ENCODE results near the gene NGFR.

NGFR gene

DNA sequence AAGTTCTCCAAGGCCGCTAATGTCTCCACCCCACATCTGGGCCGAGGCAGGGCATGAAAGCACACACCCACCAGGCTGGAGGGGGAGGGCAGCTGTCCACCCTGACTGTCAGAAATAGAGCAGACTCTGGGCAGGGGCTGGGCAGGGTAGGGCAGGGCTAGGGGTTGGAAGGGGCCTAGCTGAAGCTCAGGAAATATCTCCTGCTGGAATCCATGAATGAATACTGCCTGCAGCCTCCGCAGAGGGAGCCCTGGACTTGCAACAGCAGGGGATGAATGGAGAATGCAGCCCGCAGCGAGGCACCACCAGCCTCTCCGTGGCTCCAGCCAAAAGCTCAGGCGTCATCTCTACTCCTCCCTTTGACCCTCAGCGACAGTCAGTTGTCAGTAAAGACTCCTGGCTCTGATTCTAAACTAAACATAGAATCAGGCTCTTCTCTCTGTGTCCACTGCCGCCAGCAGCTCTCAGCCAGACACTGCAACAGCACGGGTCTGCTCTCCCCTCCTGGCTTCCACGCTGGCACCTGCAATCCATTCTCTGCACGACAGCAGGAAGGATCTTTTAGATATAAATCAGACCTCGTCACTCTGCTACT lies 23.9 kb upstream of the NGFR start:
- no peak overlapping the region for H3K27ac ChIP-seq (ENCODE audit: low read depth, low read length)
- no peaks in the 10 kb centered on the region for H3K36me3 ChIP-seq (ENCODE audit: insufficient read depth, low read length)
- no peak overlapping the region for H2AFZ ChIP-seq (ENCODE audit: low read length, unreplicated experiment)
- peaks cover 93% of the 10 kb centered on the region for H3K27me3 ChIP-seq (ENCODE audit: insufficient read depth, low read length)
- no peak overlapping the region for H3K4me3 ChIP-seq (ENCODE audit: low read depth, low read length)
- H3K4me1 ChIP-seq (ENCODE audit: control insufficient read depth, insufficient read depth, low read length, unreplicated experiment), result peaks cover 3% of the 10 kb centered on the region
- H3K79me2 ChIP-seq (ENCODE audit: control insufficient read depth, insufficient read depth, low read length, unreplicated experiment), result no peaks in the 10 kb centered on the region

DNA sequence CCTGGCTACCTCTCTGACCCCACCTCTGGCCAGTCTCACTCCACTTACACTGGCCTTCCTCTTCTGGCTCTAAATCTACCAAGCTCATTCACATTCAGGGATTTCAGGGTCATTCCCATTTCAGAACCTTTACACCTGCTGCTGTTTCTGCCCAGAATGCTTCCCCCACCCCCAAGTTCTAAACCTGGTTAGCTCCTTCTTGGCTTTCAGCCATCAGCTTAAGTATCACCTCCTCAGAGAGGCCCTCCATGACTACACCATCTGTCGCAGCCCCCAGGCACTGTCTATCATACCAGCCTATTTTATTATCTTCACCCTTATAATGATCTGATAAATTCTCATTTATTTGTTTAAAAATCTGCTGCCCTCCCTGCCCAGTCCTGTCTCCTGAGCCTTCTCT lies 23.3 kb upstream of the NGFR start:
- H3K36me3 ChIP-seq (ENCODE audit: insufficient read depth, low read length), result no peaks in the 10 kb centered on the region
- peaks cover 3% of the 10 kb centered on the region for H3K4me1 ChIP-seq (ENCODE audit: control insufficient read depth, insufficient read depth, low read length, unreplicated experiment)
- no peak overlapping the region for H3K27ac ChIP-seq (ENCODE audit: low read depth, low read length)
- H2AFZ ChIP-seq (ENCODE audit: low read length, unreplicated experiment), result no peak overlapping the region
- H3K79me2 ChIP-seq (ENCODE audit: control insufficient read depth, insufficient read depth, low read length, unreplicated experiment), result no peaks in the 10 kb centered on the region
- H3K4me3 ChIP-seq (ENCODE audit: low read depth, low read length), result no peak overlapping the region
- H3K27me3 ChIP-seq (ENCODE audit: insufficient read depth, low read length), result peaks cover 93% of the 10 kb centered on the region

DNA sequence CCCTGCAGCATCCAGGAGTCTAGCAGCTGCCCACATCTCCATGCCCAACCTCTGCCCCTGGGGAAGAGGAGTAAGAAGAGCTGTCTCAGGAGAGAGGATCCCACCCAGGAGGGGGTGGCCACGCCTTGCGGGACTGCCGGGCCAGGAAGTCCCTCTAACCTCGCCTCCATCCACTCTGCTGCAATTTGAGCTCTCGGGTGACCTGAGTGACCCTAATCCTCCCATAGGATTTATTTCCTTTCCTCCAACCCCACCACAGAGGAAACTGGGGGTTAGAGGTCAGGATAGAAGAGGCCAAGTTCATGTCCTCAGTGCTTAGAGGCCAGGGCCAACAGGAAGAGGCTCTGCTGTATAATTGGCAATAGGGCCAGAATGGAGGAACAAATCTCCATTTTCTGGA lies 22.6 kb upstream of the NGFR start:
- H2AFZ ChIP-seq (ENCODE audit: low read length, unreplicated experiment), result no peak overlapping the region
- H3K4me1 ChIP-seq (ENCODE audit: control insufficient read depth, insufficient read depth, low read length, unreplicated experiment), result peaks cover 3% of the 10 kb centered on the region
- no peak overlapping the region for H3K27ac ChIP-seq (ENCODE audit: low read depth, low read length)
- H3K36me3 ChIP-seq (ENCODE audit: insufficient read depth, low read length), result no peaks in the 10 kb centered on the region
- no peaks in the 10 kb centered on the region for H3K79me2 ChIP-seq (ENCODE audit: control insufficient read depth, insufficient read depth, low read length, unreplicated experiment)
- H3K4me3 ChIP-seq (ENCODE audit: low read depth, low read length), result no peak overlapping the region
- H3K27me3 ChIP-seq (ENCODE audit: insufficient read depth, low read length), result peaks cover 93% of the 10 kb centered on the region

DNA sequence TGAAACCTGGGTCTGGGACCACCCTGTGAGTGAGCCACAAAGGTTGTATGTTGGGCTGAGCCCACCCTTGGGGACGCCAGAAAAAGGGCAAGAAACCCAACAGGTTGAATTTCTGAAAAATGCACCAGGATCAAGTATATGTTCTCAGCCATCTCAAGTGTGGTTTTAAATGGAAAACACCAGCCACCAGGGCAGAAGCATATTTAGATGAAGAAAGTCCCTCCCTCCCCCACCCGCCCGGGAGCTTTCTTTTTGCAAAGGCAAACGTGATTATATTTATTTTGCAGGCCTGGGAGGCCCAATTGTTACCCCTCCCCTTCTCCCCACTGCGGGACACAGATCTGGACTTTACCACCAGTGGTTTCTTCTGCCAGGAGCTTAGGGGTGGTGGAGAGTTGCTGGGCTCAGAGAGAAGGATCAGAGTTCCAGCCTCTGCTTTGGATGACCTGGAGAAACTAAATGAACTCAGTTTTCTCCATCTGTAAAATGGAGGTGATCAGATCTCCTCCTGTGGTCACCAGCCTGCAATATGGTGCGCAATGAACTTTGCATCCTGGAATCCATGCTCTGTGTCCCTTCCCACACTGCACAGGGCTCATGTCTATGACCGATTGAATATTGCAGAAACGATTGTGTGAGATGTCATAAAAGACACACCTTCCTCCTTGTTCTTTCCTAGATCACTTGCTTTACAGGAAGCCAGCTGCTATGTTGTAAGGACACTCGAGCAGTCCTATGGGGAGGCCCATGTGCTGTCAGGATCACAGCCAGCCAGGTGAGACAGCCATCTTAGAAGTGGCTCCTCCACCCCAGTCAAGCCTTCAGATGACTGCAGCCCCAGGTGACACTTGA lies 21.0 kb upstream of the NGFR start:
- no peak overlapping the region for H3K27ac ChIP-seq (ENCODE audit: low read depth, low read length)
- no peak overlapping the region for H2AFZ ChIP-seq (ENCODE audit: low read length, unreplicated experiment)
- H3K27me3 ChIP-seq (ENCODE audit: insufficient read depth, low read length), result peaks cover 96% of the 10 kb centered on the region
- peaks cover 3% of the 10 kb centered on the region for H3K4me1 ChIP-seq (ENCODE audit: control insufficient read depth, insufficient read depth, low read length, unreplicated experiment)
- no peak overlapping the region for H3K4me3 ChIP-seq (ENCODE audit: low read depth, low read length)
- no peaks in the 10 kb centered on the region for H3K79me2 ChIP-seq (ENCODE audit: control insufficient read depth, insufficient read depth, low read length, unreplicated experiment)
- H3K36me3 ChIP-seq (ENCODE audit: insufficient read depth, low read length), result no peaks in the 10 kb centered on the region

DNA sequence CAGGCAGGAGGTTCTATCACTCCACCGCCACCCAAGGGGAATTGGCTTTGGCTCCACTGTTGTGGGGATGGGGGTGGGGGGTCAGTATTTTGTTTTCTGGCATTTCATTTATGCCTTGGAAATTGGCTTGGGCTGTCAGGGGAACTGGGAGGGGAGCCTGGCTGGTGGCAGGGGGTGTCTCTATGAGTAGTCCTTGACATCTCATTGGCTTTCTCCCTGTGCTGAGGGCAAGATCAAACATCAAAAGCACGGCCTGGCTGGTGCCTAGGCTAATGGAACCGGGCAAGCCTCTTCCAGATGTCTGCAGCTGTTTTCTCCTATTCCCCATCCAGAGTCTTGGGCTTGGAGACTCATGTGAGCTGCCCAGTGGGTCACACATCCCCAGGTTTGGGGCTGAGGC lies 17.4 kb upstream of the NGFR start:
- Histone ChIP-seq H3K4me3 (ENCODE audit: low read depth, low read length) (no peak overlapping the region), H3K27ac (ENCODE audit: low read depth, low read length) (no peak overlapping the region), H2AFZ (ENCODE audit: low read length, unreplicated experiment) (no peak overlapping the region), H3K4me1 (ENCODE audit: control insufficient read depth, insufficient read depth, low read length, unreplicated experiment) (no peaks in the 10 kb centered on the region), H3K36me3 (ENCODE audit: insufficient read depth, low read length) (no peaks in the 10 kb centered on the region), H3K27me3 (ENCODE audit: insufficient read depth, low read length) (peaks cover 90% of the 10 kb centered on the region), H3K79me2 (ENCODE audit: control insufficient read depth, insufficient read depth, low read length, unreplicated experiment) (no peaks in the 10 kb centered on the region)

DNA sequence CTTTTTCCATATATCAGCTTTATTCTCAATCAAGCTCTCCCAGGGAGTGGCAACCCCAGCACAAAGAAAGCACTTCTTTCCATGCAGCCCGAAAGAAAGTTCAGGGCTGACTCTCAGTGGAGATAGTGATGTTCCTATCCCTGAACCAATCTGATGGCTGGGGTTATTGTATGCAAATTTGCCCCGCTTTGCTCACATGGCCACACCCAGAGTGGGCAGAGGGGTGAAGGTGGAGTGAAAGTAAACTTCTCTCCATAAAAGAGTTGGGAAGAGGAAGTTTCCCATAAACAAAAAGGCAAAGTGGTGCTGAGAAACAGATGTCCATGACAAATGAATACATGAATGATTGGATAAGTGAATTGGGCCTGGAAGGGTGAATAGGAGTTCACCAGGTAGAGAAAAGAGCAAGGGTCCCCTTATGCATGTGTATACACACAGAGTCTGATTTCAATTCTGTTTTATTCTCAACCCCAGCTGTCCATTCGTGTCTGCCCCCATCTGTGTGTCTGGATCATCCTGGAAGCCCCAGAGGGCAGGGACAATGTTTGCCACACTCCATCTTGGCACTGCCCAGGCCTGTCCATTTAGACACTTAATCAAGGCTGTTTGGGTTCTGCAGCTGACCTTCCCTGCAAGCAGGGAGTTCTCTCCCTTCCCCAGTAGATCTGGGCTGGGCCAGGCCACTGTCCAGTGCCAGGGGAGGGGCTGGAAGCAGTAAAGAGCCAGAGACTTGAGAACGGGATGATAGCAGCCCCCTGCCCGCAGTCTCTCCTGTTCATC lies 14.1 kb upstream of the NGFR start:
- Histone ChIP-seq H3K79me2 (ENCODE audit: control insufficient read depth, insufficient read depth, low read length, unreplicated experiment) (no peaks in the 10 kb centered on the region), H3K27me3 (ENCODE audit: insufficient read depth, low read length) (peaks cover 82% of the 10 kb centered on the region), H3K4me3 (ENCODE audit: low read depth, low read length) (no peak overlapping the region), H2AFZ (ENCODE audit: low read length, unreplicated experiment) (no peak overlapping the region), H3K4me1 (ENCODE audit: control insufficient read depth, insufficient read depth, low read length, unreplicated experiment) (no peaks in the 10 kb centered on the region), H3K36me3 (ENCODE audit: insufficient read depth, low read length) (no peaks in the 10 kb centered on the region), H3K27ac (ENCODE audit: low read depth, low read length) (no peak overlapping the region)

DNA sequence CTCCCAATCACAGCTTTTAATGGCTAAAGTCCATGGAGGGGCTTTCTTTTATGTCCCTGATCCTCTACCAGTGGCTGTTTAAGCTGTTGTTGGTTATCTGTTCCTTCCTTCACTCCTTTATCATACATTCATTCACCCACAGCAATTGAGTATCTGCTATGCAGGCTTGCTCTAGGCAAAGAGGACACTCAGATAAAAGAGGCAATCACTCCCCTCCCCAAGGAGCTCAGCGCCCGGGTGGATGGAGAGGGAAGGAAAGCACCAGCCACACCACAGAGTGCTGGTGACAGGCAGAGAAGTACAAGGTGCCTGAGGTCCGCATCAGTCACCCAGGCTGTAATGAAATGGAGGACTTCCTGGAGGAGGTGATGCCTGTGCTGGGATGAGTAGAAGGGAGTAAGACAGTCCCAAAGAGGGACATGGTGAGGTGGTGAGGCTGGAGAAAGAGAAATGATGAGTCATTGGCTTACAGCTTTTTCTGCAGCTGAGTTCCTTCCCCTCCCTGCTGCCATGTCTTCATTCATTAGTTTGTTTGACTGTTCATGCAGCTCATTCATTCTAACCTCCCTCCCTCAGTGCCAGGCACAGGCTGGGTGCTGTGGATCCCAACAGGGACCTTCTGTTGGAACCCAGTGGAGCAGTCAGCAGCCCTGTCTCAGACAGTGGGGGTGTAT lies 12.8 kb upstream of the NGFR start:
- H2AFZ ChIP-seq (ENCODE audit: low read length, unreplicated experiment), result no peak overlapping the region
- H3K27me3 ChIP-seq (ENCODE audit: insufficient read depth, low read length), result peaks cover 78% of the 10 kb centered on the region
- no peak overlapping the region for H3K27ac ChIP-seq (ENCODE audit: low read depth, low read length)
- no peaks in the 10 kb centered on the region for H3K36me3 ChIP-seq (ENCODE audit: insufficient read depth, low read length)
- H3K4me1 ChIP-seq (ENCODE audit: control insufficient read depth, insufficient read depth, low read length, unreplicated experiment), result no peaks in the 10 kb centered on the region
- no peaks in the 10 kb centered on the region for H3K79me2 ChIP-seq (ENCODE audit: control insufficient read depth, insufficient read depth, low read length, unreplicated experiment)
- H3K4me3 ChIP-seq (ENCODE audit: low read depth, low read length), result no peak overlapping the region

DNA sequence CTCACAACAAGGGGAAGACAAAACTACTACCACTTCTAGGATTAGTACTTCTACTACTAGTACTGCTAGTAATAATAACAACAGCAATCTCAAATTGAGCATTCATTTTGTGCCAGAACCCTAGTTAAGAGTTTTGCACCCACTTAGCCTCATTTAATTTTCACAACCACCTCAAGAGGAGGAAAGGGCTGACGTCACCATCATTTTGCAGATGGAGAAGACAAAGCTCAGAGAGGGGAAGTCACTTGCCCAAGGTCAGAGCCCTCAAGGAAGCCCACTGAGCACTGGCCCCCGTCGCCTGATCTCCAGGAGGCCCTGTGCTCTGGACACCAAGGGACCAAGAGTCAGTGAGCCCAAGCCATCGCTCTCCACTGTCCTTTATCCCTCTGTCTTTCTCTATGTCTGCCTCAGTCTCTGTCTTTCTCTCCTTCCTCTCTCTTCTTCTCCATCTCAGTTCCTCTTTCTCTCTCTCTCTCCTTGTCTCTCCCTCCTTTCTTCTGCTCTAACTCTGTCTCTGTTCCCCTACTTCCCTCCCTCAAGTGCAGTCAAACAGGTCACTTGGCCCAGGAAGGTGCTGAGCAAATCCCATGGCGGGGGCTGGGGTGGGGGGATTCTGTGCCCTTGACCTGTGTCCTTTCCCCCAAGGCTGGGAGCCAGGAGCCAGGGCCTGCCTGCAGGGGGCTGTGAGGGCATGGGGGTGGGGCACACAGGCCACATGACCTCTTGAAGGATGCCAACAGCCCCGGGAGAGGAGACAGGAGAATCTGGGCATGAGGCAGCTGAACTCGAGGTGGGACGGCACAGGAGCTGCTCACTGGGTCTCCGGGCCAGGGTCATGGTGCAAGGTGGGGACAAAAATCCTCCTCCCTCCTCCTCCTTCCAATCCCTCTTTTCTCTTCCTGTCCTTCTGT lies 11.2 kb upstream of the NGFR start:
- Histone ChIP-seq H3K4me3 (ENCODE audit: low read depth, low read length) (no peak overlapping the region), H3K27ac (ENCODE audit: low read depth, low read length) (no peak overlapping the region), H3K36me3 (ENCODE audit: insufficient read depth, low read length) (no peaks in the 10 kb centered on the region), H3K4me1 (ENCODE audit: control insufficient read depth, insufficient read depth, low read length, unreplicated experiment) (no peaks in the 10 kb centered on the region), H2AFZ (ENCODE audit: low read length, unreplicated experiment) (no peak overlapping the region), H3K79me2 (ENCODE audit: control insufficient read depth, insufficient read depth, low read length, unreplicated experiment) (no peaks in the 10 kb centered on the region), H3K27me3 (ENCODE audit: insufficient read depth, low read length) (peaks cover 65% of the 10 kb centered on the region)

DNA sequence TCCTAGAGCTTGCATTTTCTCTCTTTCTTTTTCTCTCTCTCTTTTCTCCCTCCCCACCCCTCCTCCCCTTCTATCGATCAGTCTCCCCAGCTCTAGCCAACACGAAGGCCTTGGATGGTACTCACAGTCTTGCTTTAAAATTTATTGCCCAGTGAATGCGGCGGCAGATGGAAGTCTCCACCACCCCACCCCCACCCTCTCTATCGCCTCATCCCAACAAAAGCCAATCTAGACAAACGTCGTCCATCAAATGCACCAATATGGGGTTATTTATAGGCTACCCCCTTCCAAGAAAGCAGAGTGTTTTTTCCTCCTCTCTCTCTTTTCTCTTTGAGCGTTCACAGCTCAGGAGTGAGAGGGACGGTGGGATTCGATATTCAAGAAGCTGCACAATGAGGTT lies 10.5 kb upstream of the NGFR start:
- Histone ChIP-seq H3K36me3 (ENCODE audit: insufficient read depth, low read length) (no peaks in the 10 kb centered on the region), H3K27ac (ENCODE audit: low read depth, low read length) (no peak overlapping the region), H3K27me3 (ENCODE audit: insufficient read depth, low read length) (peaks cover 60% of the 10 kb centered on the region), H3K79me2 (ENCODE audit: control insufficient read depth, insufficient read depth, low read length, unreplicated experiment) (no peaks in the 10 kb centered on the region), H2AFZ (ENCODE audit: low read length, unreplicated experiment) (no peak overlapping the region), H3K4me3 (ENCODE audit: low read depth, low read length) (no peak overlapping the region), H3K4me1 (ENCODE audit: control insufficient read depth, insufficient read depth, low read length, unreplicated experiment) (no peaks in the 10 kb centered on the region)
